Transverse colon (tissue), 4 donors: ENCODE measurements around the gene S100PBP. TPM values are rescaled to one million over a fixed set of nuclear protein-coding genes. Genes with fewer than 3 reads are reported as not detected.

Experiments
- DNase-seq: peaks from one replicate; pipeline ENCODE4 v3.0.0-alpha.2; 2019
- H3K27ac ChIP-seq, 4 donors: fragments of 200-600 bp; sonication (generic); 2 replicates each; pipeline ENCODE4 v1.5.1; 2016 to 2018; ENCODE audit warnings: inconsistent platforms in 4 of 4
- H3K27me3 ChIP-seq: fragments of 200-600 bp; sonication (generic); 2 replicates; pipeline ENCODE4 v1.5.1; 2017; ENCODE audit warnings: inconsistent platforms
- H3K36me3 ChIP-seq, 4 donors: fragments of 200-600 bp; sonication (generic); 2 replicates each; pipeline ENCODE4 v1.5.1; 2017 to 2019; ENCODE audit warnings: inconsistent platforms in 4 of 4
- H3K4me1 ChIP-seq, 4 donors: fragments of 200-600 bp; sonication (generic); 2 replicates each; pipeline ENCODE4 v1.5.1; 2017 to 2020; ENCODE audit warnings: inconsistent platforms in 4 of 4
- H3K4me3 ChIP-seq, 4 donors: fragments of 200-600 bp; sonication (generic); 1 replicate in 1 of 4; 2 replicates in 3 of 4; pipeline versions ENCODE4 v1.5.1 to v1.6.1; 2017 to 2019; ENCODE audit warnings: inconsistent platforms in 4 of 4
- H3K9me3 ChIP-seq, 2 donors: fragments of 200-600 bp; sonication (generic); 2 replicates each; pipeline ENCODE4 v1.5.1; 2017 to 2019; ENCODE audit warnings: inconsistent platforms in 2 of 2
- EP300 ChIP-seq: sonication (generic); formaldehyde crosslinking; IDR thresholded peaks from one replicate; pipeline ENCODE4 v1.6.1; 2017; ENCODE audit warnings: antibody characterized with exemption, low read depth
- POLR2A ChIP-seq: fragments of 450-650 bp; IDR thresholded peaks from one replicate; pipeline ENCODE4 v1.6.1; 2016; ENCODE audit warnings: antibody characterized with exemption, mild to moderate bottlenecking, moderate library complexity
- POLR2AphosphoS5 ChIP-seq, 3 donors: sonication (generic); formaldehyde crosslinking; IDR thresholded peaks; one replicate each; pipeline ENCODE4 v1.6.1; 2016; ENCODE audit warnings: antibody characterized with exemption in 3 of 3
- WGBS, 2 donors: methylation state at CpG; one replicate each; pipeline ENCODE4 v1.1.5; 2018; ENCODE audit warnings: low coverage in 1 of 2; 5-methylcytosine and 5-hydroxymethylcytosine counted together
- in situ Hi-C, 4 donors: fragments of 200-750 bp; cut with MboI; loops; one replicate each; pipeline versions ENCODE4 v1.15.0 to v1.15.1; 2017; ENCODE audit warnings: low sequenced_read_pairs in 3 of 4, low pct_ligation_motif_present in 1 of 4, low pct_unique_long_range_greater_than_20kb in 1 of 4
- intact Hi-C: fragments of 100-400 bp; cut with DNase I; formaldehyde crosslinking; loops from one replicate; pipeline ENCODE4 v1.15.1; 2023; ENCODE audit warnings: low total_unique reads
- total RNA-seq, 4 donors: library from RNA; depleted of rRNA; stranded (reverse); fragments of >200 nt; gene quantifications; one replicate each; pipeline ENCODE4 v1.1.0, GENCODE V29; 2016
- TF ChIP-seq, protein P1 (sequence below), 5 experiments: fragments of 200-600 bp in 3 of 5; fragments of 450-650 bp in 2 of 5; sonication (generic) in 3 of 5; IDR thresholded peaks; 1 replicate in 2 of 5; 2 replicates in 3 of 5; pipeline ENCODE4 v1.5.1; 2016 to 2017; ENCODE audit warnings: antibody characterized with exemption in 5 of 5, inconsistent platforms in 3 of 5, mild to moderate bottlenecking in 2 of 5, moderate library complexity in 1 of 5

Gene S100PBP
- total RNA-seq, 4 donors from 2014 or later = 26.2 to 257 (median 40.7) TPM

GRCh38 chr1:32871364-32872191, 54.1 kb downstream of the S100PBP start:
- Histone ChIP-seq H3K9me3 (no peaks in the 10 kb centered on the region), H3K27me3 (peaks cover 34% of the 10 kb centered on the region), H3K36me3 (no peaks in the 10 kb centered on the region), H3K27ac (no peak overlapping the region), H3K4me3 (peak overlapping the region in 3 of 4 donors; percentile 33 to 56 (median 37)), H3K4me1 (peaks cover 5 to 28% (median 15%) of the 10 kb centered on the region in 4 donors)
- TF ChIP-seq POLR2A (no peak), POLR2AphosphoS5 (IDR thresholded peaks at IDR 0.05) (no peak), EP300 (no peak)
- no peak for DNase-seq
- 47% methylated on average over 12 of the region's 13 CpGs; no CpG with 5 or more reads in 1 of the 2 donors for WGBS, 2 donors
- in situ Hi-C loops (no loop called here), intact Hi-C loops (no loop called here)

- H3K36me3 ChIP-seq = no peaks in the 10 kb centered on the region
- intact Hi-C loops = no loop called here
- in situ Hi-C loops = no loop called here
- peaks cover 34% of the 10 kb centered on the region for H3K27me3 ChIP-seq
- DNase-seq = no peak
- TF ChIP-seq EP300 (no peak), POLR2AphosphoS5 (IDR thresholded peaks at IDR 0.05) (no peak), POLR2A (no peak)
- TF ChIP-seq, protein P1, sequence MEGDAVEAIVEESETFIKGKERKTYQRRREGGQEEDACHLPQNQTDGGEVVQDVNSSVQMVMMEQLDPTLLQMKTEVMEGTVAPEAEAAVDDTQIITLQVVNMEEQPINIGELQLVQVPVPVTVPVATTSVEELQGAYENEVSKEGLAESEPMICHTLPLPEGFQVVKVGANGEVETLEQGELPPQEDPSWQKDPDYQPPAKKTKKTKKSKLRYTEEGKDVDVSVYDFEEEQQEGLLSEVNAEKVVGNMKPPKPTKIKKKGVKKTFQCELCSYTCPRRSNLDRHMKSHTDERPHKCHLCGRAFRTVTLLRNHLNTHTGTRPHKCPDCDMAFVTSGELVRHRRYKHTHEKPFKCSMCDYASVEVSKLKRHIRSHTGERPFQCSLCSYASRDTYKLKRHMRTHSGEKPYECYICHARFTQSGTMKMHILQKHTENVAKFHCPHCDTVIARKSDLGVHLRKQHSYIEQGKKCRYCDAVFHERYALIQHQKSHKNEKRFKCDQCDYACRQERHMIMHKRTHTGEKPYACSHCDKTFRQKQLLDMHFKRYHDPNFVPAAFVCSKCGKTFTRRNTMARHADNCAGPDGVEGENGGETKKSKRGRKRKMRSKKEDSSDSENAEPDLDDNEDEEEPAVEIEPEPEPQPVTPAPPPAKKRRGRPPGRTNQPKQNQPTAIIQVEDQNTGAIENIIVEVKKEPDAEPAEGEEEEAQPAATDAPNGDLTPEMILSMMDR (IDR thresholded peaks at IDR 0.05) = no peak
- WGBS, 2 donors = 39 to 53% methylated on average over 4 to 7 of the region's 7 CpGs
- no peaks in the 10 kb centered on the region for H3K9me3 ChIP-seq
- H3K4me3 ChIP-seq = no peak overlapping the region
- peaks cover 5 to 28% (median 15%) of the 10 kb centered on the region in 4 donors for H3K4me1 ChIP-seq
- no peak overlapping the region for H3K27ac ChIP-seq
Measured at GRCh38 chr1:32872192-32872460, 54.7 kb downstream of the S100PBP start.

- peaks cover 34% of the 10 kb centered on the region for H3K27me3 ChIP-seq
- no peak overlapping the region for H3K4me3 ChIP-seq
- DNase-seq = no peak
- H3K9me3 ChIP-seq = no peaks in the 10 kb centered on the region
- WGBS, 2 donors = 67 to 73% methylated on average over 1 to 5 of the region's 5 CpGs
- no peaks in the 10 kb centered on the region for H3K36me3 ChIP-seq
- intact Hi-C loops (no loop called here), in situ Hi-C loops (no loop called here)
- no peak overlapping the region for H3K27ac ChIP-seq
- no peak for TF ChIP-seq EP300
- TF ChIP-seq POLR2A = no peak
- TF ChIP-seq, protein P1 (IDR thresholded peaks at IDR 0.05) = no peak
- no peak for TF ChIP-seq POLR2AphosphoS5 (IDR thresholded peaks at IDR 0.05)
- H3K4me1 ChIP-seq = peaks cover 5 to 28% (median 17%) of the 10 kb centered on the region in 4 donors
Measured at GRCh38 chr1:32873484-32873883, 56.0 kb downstream of the S100PBP start.

GRCh38 chr1:32874860-32875752, 57.7 kb downstream of the S100PBP start:
- H3K4me1 ChIP-seq = peaks cover 3 to 26% (median 15%) of the 10 kb centered on the region in 4 donors
- H3K27me3 ChIP-seq = peaks cover 23% of the 10 kb centered on the region
- 60 to 68% methylated on average over 5 of the region's 5 CpGs for WGBS, 2 donors
- no peaks in the 10 kb centered on the region for H3K36me3 ChIP-seq
- TF ChIP-seq, protein P1 (IDR thresholded peaks at IDR 0.05) = no peak
- no peak for TF ChIP-seq POLR2A
- TF ChIP-seq EP300 = no peak
- TF ChIP-seq POLR2AphosphoS5 (IDR thresholded peaks at IDR 0.05) = no peak
- H3K9me3 ChIP-seq = no peaks in the 10 kb centered on the region
- intact Hi-C loops = no loop called here
- H3K4me3 ChIP-seq = no peak overlapping the region
- in situ Hi-C loops = no loop called here
- H3K27ac ChIP-seq = no peak overlapping the region
- no peak for DNase-seq
